GM18867 (cell line): Measurements from ENCODE around the gene C21orf58.
A peak's percentile ranks its signal among the peaks of the same experiment; 100 is the strongest.

Experiments used
- ATAC-seq: cut with Tn5 transposase; IDR thresholded peaks from one replicate; pipeline ENCODE4 v1.9.1; 2021; ENCODE audit warnings: mild to moderate bottlenecking, moderate library complexity; ENCODE audit not compliant: unreplicated experiment

Gene C21orf58

DNA sequence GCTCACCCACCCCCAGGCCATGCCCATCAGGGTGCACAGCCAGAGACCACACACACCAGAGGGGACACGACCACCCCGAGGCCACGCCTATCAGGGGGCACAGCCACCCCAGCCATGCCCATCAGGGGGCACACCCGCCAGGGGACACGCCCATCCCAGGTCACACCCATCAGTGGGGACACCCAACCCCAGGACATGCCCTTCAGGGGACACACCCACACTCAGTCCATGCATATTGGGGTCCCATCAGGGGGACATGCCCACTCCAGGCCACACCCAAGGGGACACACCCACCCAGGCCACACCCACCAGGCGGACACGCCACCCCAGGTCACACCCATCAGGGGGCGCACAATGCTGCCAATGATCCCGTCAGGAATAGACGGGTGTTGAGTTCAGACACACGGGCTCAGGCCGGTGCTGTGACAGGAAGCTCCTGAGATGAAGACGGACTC, 59.0 kb downstream of the C21orf58 start:
- ATAC-seq = no peak

DNA sequence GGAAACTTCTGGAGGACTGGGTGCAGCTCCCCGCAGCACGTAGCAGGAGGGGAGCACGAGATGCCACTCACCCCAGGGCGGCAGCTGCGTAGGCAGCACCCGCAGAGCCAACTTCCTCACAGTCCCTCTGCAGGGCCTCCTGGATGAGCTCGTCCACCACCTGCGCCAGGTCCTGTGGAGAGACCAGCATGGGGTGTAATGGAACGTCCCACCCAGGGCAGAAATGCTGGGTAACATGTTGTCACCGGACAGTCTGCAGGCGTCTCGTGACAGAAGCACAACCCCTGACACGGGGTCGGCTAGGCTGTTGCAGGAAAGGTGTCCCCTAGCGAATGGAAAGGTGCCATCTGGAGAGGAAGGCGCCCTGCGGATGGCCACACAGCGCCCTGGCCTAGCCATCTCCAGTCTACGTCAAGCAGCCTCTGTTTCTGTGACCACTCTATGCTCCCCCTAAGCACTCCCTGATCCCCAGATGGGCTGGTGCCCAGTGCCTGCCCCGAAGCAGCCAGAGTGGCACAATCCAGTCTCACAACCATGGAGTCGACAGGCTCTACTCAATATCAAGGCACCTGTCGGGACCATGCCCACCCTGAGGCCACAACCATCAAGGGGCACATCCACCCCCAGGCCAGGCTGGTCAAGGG, 59.5 kb downstream of the C21orf58 start:
- no peak for ATAC-seq

DNA sequence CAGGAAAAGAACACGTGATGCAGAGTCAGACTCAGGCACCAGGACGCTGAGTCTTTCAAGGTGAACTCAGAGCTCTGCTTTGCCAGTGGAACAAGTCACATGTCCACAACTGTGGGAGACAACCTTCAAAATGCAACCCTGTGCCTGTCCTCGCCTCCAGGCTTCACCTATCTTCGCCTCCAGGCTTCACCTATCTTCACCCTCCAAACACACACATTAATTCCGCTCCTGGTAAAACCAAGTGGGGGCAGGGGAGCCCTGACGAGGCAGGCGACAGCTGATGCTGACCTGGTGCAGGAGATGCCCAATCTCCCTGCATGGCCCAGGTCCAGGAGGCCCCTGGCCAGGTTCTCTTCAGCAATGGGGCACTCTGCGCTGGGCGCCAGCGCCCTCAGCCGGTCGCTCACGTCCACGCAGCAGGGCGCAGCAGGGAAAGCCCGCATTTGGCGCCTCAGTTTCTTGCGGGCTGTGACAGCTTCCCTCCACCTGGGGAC, 67.1 kb downstream of the C21orf58 start:
- ATAC-seq = no peak

DNA sequence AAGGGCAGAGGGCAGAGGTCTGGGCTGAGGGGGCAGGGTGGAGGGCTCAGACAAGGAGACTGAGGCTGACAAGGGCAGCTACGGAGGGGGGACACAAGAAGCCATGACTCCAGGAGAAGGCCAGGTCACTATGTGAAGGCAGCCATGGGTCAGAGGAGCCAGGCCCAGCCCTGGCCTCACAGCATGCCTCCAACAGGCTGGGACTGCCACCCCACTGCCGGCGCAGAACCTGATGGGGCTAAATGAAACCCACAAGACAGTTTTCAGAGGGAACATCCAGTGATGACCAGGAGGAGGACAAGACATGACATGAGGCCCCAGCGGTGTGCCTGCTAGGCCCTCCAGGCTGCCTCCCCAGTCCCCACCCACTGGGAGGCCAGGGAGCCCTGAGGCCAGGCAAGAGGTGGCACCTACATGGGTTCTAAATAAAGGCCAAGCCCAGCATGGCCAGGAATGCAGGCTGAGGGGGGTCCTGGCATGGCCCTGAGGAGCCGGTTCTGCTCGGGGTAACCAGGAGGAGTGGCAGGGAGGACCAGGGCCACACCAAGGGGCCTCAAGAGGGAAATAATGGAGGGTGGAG, 67.8 kb downstream of the C21orf58 start:
- ATAC-seq = no peak

DNA sequence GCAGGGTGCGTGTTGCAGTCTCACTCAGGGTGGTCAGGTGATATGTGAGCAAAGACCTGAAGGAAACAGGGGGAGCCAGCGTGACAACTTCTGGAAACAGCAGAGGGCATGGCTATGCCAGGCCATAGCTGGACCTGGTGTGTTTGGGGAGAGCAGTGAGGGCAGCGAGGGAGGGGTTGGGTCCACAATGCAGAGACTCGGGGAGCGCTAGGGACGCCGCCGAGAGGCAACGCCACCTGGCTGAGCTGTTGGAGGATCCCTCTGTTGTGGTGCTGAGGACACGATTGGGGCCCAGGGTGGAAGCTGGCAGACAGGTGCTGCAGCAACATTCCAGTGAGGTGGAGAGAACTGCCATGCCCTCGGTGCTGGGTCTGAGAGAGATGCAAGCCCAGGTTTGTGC, 68.5 kb downstream of the C21orf58 start:
- no peak for ATAC-seq

DNA sequence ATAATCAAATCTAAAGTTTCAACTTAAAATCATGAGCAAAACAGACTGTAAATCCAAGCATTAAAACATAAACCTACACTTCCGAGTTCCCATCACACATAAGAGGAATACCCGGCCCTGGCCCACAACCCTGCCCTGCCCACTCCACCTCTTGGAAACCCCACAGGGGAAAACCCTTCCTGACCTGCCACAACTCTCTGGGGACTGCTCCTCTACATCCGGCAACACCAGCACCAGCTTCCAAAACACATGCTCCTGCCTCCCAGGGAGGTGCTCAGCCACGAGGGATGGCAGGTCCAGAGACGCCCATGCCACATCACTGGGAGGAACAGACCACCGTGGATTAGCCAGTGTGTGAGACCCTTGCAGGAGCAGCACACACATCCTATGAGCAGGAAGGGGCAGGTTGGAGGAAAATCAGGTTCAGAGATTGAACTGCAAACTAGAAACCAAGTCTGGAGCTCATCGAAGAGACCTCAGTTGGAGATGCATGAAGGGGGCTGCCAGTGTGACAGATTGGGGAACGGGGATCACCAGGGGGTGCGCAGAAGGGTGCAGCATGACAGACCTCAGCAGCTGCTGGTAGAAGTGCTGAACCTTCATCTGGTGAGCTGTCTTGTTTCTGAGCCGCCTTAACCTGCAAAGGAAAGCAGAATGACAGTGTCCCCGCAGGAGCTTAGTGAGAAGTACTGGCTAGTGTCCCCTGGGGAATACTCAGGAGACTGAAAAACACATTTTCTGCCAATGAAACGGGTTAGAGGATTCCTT, 69.3 kb downstream of the C21orf58 start:
- no peak for ATAC-seq

DNA sequence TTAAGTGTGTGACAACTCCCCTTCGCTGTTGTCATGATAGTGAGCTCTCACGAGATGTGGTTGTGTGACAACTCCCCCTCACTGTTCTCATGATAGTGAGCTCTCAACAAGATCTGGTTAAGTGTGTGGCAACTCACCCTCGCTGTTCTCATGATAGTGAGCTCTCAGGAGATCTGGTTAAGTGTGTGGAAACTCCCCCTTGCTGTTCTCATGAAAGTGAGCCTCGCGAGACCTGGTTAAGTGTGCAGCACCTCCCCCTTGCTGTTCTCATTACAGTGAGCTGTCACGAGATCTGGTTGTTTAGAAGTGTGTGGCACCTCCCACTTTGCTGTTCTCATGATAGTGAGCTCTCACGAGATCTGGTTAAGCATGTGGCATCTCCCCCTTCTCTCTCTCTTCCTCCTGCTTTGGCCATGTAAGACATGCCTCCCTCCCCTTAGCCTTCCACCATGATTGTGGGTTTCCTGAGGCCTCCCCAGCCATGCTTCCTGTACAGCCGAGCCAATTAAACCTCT, 70.0 kb downstream of the C21orf58 start:
- peak; percentile 41 for ATAC-seq

DNA sequence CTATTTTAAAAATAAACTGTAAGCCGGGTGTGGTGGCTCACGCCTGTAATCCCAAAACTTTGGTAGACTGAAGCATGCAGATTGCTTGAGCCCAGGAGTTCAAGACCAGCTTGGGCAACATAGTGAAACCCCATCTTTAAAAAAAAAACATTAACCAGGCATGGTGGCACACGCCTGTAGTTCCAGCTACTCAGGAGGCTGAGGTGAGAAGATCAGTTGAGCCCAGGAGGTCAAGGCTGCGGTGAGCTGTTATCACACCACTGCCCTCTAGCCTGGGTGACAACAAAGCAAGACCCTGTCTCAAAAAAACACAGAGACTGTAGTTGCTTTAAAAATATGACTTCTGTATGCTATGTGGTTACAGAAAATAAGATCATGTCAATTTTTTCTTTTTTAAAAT, 70.8 kb downstream of the C21orf58 start:
- ATAC-seq = no peak
